ENCODE results near the gene HECTD4.

HECTD4 gene

GRCh38 chr12:112317481-112317880 is 64.8 kb downstream of the HECTD4 start:
- no peak for DNase-seq

DNA sequence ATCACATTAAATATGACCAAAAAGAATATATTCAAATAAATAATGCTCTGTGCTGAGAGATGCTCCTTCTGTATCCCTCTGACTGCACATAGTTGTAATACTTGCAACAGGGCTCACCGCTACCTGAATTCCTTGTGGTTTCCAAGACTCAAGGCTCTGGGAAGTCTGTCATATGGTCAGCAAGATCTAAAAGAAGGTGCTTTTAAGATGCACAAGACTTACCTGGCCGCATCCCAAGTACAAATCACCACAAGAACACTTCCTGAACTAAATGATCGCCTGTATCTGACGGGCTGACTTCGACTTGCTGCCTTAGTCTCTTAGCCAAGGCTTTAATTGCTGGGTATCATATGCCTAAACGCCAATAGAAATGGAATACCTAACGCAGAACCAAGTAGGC is 67.2 kb downstream of the HECTD4 start:
- DNase-seq, result peak; percentile 6

DNA sequence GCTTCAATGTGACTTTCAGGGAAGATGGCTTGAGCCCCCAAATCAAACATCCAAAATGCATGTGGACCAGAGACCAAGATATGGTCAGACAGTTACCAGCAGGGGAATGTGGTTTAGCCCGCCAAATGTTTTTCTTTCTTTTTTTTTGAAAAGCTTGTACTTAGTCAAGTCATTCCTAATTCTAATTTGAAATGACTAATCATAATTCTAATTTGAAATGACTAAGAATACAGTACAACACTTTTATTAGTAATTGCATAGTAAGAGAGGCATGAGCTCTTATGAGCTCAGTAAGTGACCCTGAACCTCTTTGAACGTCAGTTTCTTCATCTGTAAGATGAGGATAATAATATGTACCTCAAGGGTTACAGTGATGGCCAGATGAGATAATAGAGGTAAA is 72.4 kb downstream of the HECTD4 start:
- peak; percentile 33 for DNase-seq

- no peak for DNase-seq
Measured at GRCh38 chr12:112308652-112309051, 73.6 kb downstream of the HECTD4 start.

- no peak for DNase-seq
Measured at GRCh38 chr12:112308161-112308560, 74.1 kb downstream of the HECTD4 start.

GRCh38 chr12:112307317-112308011 is 74.8 kb downstream of the HECTD4 start:
- no peak for DNase-seq

DNA sequence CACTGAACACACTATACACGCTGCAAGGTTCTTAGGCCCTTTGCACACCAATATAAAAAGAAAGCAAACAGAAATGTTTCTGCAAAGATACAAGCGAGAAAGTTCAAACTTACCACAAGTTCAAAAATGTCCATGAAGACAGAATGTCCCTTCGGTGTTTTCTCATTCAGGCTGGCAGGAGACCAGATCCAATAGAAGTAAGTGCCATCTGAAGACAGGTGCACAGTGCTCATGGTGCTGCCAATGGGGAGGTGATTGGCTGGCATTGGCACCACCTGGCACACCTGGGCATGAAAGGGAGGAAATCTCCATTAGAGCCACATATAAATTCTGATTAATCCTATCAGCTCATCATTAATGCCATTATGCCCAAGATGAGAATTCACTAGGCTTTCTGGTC is 76.3 kb downstream of the HECTD4 start:
- no peak for DNase-seq

DNA sequence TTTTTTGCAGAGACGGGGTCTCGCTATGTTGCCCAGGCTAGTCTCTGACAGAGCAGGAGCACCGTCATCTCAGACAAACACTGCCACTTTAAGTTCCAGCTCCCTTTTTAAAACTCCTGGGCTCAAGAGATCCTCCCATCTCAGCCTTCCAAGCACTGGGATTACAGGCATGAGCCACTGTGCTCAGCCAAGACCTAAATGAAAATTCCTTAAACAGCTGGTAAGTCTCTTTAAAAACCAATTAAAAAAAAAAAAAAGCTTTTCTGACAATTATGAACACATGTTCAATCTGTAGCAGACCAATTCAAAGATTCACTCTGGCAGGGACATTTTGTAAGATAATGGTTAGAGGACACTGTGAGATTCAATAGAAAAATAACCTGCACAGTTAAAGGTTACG is 77.8 kb downstream of the HECTD4 start:
- no peak for DNase-seq

DNA sequence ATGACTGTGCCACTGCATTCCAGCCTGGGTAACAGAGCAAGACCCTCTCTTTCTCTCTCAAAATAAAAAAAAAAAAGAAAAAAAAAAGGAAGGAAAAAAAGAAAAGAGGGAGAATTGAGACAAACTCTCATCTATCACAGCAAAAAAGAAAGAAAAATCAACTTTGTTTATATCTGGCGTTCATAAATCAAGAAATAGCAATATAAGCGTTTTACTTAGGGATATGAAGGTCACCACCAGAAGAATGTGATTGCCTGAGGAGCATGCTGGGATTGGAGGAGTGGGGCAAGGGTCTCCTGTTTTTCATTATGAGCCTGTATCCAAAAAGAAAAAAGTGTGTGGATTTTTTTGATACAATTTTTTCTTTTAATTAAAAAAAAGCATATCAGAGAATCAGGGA is 78.4 kb downstream of the HECTD4 start:
- no peak for DNase-seq

- DNase-seq, result peak; percentile 57
Measured at GRCh38 chr12:112303004-112303403, 79.2 kb downstream of the HECTD4 start.

DNA sequence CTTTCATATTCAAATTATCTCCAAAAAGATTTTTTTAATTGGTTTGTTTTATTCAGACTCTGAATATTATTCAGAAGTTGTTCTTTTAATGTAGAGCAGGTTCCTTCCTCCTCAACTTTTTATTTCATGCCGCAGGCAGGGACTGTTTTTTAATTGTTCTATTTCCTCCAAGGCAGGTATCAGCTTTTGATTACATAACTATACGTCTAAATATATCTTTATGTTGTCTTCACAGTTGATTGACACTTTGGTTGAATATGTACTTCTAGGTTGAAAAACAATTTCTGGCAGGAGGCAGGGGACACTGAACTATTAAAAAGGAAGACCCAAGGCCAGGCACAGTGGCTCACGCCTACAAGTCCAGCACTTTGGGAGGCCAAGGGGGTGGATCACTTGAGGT is 82.5 kb downstream of the HECTD4 start:
- no peak for DNase-seq

DNA sequence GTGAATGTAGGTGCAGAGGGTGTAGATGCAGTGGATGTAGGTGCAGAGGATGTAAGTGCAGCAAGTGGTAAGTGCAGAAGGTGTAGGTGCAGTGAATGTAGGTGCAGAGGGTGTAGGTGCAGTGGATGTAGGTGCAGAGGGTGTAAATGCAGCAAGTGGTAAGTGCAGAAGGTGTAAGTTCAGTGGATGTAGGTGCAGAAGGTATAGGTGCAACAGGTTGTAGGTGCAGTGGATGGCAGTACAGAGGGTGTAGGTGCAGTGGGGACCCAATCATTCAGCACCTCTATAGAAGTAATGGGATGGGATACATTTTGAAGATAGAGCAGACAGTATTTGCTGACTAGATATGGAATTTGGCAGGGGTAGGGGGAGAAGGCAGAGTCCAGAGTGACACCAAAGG is 85.0 kb downstream of the HECTD4 start:
- no peak for DNase-seq

- DNase-seq, result no peak
Measured at GRCh38 chr12:112296183-112296582, 86.0 kb downstream of the HECTD4 start.

GRCh38 chr12:112294793-112295192 is 87.4 kb downstream of the HECTD4 start:
- peak; percentile 12 for DNase-seq

DNA sequence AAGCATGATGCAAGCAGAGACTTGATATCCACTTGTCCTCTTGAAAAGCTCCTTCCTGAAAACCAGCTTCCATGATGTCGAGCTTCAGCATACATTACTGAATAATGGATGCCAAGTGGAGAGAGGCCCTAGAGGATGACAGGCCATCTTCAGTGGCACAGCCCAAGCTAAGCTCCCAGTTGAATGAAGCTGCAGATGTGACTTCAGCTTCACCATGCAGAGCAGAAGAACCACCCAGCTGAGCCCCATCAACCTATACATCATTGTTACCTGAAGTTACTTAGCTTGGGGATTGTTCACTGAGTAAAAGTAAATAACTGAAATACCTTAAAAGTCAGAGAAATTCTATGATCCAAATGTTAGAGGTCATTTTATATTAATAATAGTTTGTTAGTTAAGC is 93.6 kb downstream of the HECTD4 start:
- DNase-seq, result no peak

GRCh38 chr12:112285600-112286401 is 96.4 kb downstream of the HECTD4 start:
- no peak for DNase-seq

- no peak for DNase-seq
Measured at GRCh38 chr12:112283546-112283945, 98.7 kb downstream of the HECTD4 start.

- no peak for DNase-seq
Measured at GRCh38 chr12:112282920-112283319, 99.3 kb downstream of the HECTD4 start.

DNA sequence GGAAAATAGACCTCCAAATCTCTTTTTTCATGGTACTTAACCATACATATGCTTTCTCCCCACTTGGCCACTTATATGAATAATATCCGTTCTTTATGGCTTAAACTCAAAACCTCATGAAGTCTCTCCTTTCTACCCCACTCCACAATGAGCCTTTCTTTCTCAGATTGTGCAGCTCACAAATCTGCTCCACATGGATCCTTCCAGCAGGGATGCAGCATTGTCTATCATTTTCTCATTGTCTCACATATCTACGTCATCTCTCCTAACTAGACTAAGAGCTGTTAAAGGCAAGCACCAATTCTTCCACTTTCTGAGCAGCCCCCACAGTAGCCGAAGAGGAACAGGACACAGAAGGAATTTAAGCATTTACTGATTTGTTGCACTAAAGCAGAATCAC is 106.4 kb downstream of the HECTD4 start:
- no peak for DNase-seq

DNA sequence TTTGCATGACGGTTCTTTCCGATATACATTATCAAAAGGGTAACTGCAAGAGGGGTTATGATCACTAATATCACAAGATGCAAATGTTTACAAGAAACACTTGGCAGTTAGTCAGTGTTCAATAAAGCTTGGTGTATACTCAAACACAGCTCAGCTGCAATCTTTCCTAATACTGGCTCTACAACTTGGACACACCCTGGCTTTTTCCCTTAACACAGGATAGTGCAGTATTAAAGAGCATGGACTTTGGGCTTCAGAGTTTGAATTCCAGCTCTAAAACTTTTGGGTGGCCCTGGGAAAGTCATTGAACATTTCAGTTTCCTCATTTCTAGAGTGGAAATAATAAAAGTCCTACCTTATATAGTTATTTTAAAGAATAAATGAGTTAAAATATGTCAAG is 107.0 kb downstream of the HECTD4 start:
- DNase-seq, result no peak

GRCh38 chr12:112270673-112271072 is 111.6 kb downstream of the HECTD4 start:
- DNase-seq, result no peak

DNA sequence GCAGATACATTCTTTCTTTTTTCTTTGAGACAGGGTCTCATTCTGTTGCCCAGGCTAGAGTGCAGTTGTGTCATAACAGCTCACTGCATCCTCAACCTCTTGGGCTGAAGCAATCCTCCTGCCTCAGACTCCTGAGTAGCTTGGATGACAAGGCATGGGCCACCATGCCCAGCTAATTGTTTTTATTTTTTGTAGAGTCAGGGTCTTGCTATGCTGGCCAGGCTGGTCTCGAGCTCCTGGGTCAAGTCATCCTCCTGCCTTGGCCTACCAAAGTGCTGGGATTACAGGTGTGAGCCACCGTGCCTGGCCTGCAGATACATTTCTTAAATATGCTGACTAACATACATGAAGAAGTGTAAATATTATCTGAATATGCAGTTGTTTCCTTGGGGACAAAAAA is 115.8 kb downstream of the HECTD4 start:
- no peak for DNase-seq

DNA sequence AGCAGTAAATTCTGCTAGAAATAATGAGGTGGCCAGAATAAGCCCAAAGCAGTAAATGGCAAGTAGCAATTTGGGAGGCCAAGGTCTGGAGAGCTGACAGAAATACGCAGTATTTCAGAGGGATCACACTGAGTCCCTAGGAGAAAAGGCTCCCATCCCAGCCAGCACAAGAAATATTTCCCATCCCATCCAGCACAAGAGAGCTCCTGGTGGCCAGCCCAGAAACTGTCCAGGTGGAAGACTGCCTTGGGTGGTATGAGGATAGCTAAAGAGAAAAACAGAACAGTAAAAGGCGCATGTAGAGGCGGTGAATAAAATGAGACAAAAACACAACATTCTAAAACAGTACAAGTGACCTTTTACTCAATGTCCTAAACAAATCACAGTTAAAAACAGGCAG is 120.7 kb downstream of the HECTD4 start:
- DNase-seq, result no peak

GRCh38 chr12:112258926-112259325 is 123.3 kb downstream of the HECTD4 start:
- no peak for DNase-seq
